KMS-11 (cell line): ENCODE results near the gene ATP5PB.

Source experiments
- H2AFZ ChIP-seq: fragments of 200-600 bp; sonication (generic); 2 replicates; pipeline ENCODE4 v1.6.1; 2016; ENCODE audit warnings: antibody characterized with exemption, mixed run types, low read depth
- H3K27ac ChIP-seq: fragments of 200-600 bp; sonication (generic); 2 replicates; pipeline ENCODE4 v1.6.1; 2016; ENCODE audit warnings: mild to moderate bottlenecking, mixed run types
- H3K27me3 ChIP-seq: fragments of 200-600 bp; sonication (generic); 2 replicates; pipeline ENCODE4 v1.6.1; 2017; ENCODE audit warnings: mild to moderate bottlenecking, low read depth, mixed run types, moderate library complexity; ENCODE audit not compliant: insufficient read depth
- H3K36me3 ChIP-seq: fragments of 200-600 bp; sonication (generic); 2 replicates; pipeline ENCODE4 v1.6.1; 2017; ENCODE audit warnings: mild to moderate bottlenecking, mixed run types; ENCODE audit not compliant: insufficient read depth
- H3K4me1 ChIP-seq: fragments of 200-600 bp; sonication (generic); 2 replicates; pipeline ENCODE4 v1.6.1; 2016; ENCODE audit warnings: mild to moderate bottlenecking, low read depth, mixed run types; ENCODE audit not compliant: poor library complexity, severe bottlenecking
- H3K4me2 ChIP-seq: fragments of 200-600 bp; sonication (generic); 2 replicates; pipeline ENCODE4 v1.7.0; 2016; ENCODE audit warnings: mild to moderate bottlenecking, mixed run types
- H3K4me3 ChIP-seq: fragments of 200-600 bp; sonication (generic); IDR thresholded peaks from 2 replicates; pipeline ENCODE4 v1.6.1; 2017; ENCODE audit warnings: low read depth, low read length, mixed read lengths; ENCODE audit not compliant: insufficient read depth
- H3K79me2 ChIP-seq: fragments of 200-600 bp; sonication (generic); 2 replicates; pipeline ENCODE4 v1.6.1; 2016; ENCODE audit warnings: low read depth, mixed run types; ENCODE audit not compliant: insufficient read depth
- H3K9ac ChIP-seq: fragments of 200-600 bp; sonication (generic); 2 replicates; pipeline ENCODE4 v1.6.1; 2016; ENCODE audit warnings: mild to moderate bottlenecking, mixed run types
- H4K20me1 ChIP-seq: fragments of 200-600 bp; sonication (generic); 2 replicates; pipeline ENCODE4 v1.6.1; 2016; ENCODE audit warnings: mild to moderate bottlenecking, mixed run types; ENCODE audit not compliant: insufficient read depth
- CTCF ChIP-seq: fragments of 200-600 bp; sonication (generic); conservative IDR thresholded peaks from 2 replicates; pipeline ENCODE4 v1.6.1; 2017; ENCODE audit warnings: low read depth, mild to moderate bottlenecking, antibody characterized with exemption, low read length, moderate library complexity, mixed read lengths

ATP5PB gene

GRCh38 chr1:111474521-111474920, 25.3 kb downstream of the ATP5PB start:
- Histone ChIP-seq H4K20me1 (no peaks in the 10 kb centered on the region), H3K36me3 (no peaks in the 10 kb centered on the region), H3K79me2 (no peaks in the 10 kb centered on the region), H3K4me1 (peaks cover 26% of the 10 kb centered on the region), H3K4me3 (no peak overlapping the region), H3K27ac (no peak overlapping the region), H3K27me3 (peaks cover 24% of the 10 kb centered on the region; the same call in 1 of the 2 replicates), H3K9ac (no peak overlapping the region), H2AFZ (no peak overlapping the region), H3K4me2 (no peak overlapping the region)
- TF ChIP-seq CTCF: no peak

GRCh38 chr1:111475701-111476100, 26.4 kb downstream of the ATP5PB start:
- Histone ChIP-seq H3K36me3 (no peaks in the 10 kb centered on the region), H3K4me2 (no peak overlapping the region), H3K27me3 (peaks cover 24% of the 10 kb centered on the region; the same call in 1 of the 2 replicates), H3K27ac (no peak overlapping the region), H2AFZ (no peak overlapping the region), H3K79me2 (no peaks in the 10 kb centered on the region), H3K9ac (no peak overlapping the region), H3K4me1 (peaks cover 26% of the 10 kb centered on the region), H4K20me1 (no peaks in the 10 kb centered on the region), H3K4me3 (no peak overlapping the region)
- no peak for TF ChIP-seq CTCF

GRCh38 chr1:111476214-111476613, 26.9 kb downstream of the ATP5PB start:
- no peaks in the 10 kb centered on the region for H4K20me1 ChIP-seq
- H3K9ac ChIP-seq: no peak overlapping the region
- H3K36me3 ChIP-seq: no peaks in the 10 kb centered on the region
- H3K4me1 ChIP-seq: peaks cover 26% of the 10 kb centered on the region
- H3K27me3 ChIP-seq: peaks cover 24% of the 10 kb centered on the region; the same call in 1 of the 2 replicates
- no peak for TF ChIP-seq CTCF
- H3K27ac ChIP-seq: no peak overlapping the region
- no peak overlapping the region; the same call in 1 of the 2 replicates for H3K4me2 ChIP-seq
- no peaks in the 10 kb centered on the region for H3K79me2 ChIP-seq
- H2AFZ ChIP-seq: no peak overlapping the region
- no peak overlapping the region for H3K4me3 ChIP-seq

- peaks cover 24% of the 10 kb centered on the region; the same call in 1 of the 2 replicates for H3K27me3 ChIP-seq
- H3K4me1 ChIP-seq: peaks cover 28% of the 10 kb centered on the region
- no peak for TF ChIP-seq CTCF
- H3K4me3 ChIP-seq: no peak overlapping the region
- no peaks in the 10 kb centered on the region for H3K79me2 ChIP-seq
- no peak overlapping the region for H3K27ac ChIP-seq
- no peaks in the 10 kb centered on the region for H3K36me3 ChIP-seq
- no peak overlapping the region for H2AFZ ChIP-seq
- peak overlapping the region; percentile 40 for H3K4me2 ChIP-seq
- H3K9ac ChIP-seq: no peak overlapping the region
- H4K20me1 ChIP-seq: no peaks in the 10 kb centered on the region
These were observed 27.6 kb downstream of the ATP5PB start for GRCh38 chr1:111476761-111477309.
